SK-N-MC (cell line): ENCODE measurements around the gene CRB1.

Experiments
- FOXP2 ChIP-seq: optimal IDR thresholded peaks from 2 replicates; pipeline ENCODE3; 2011; ENCODE audit warnings: mild to moderate bottlenecking, moderate library complexity; ENCODE audit not compliant: insufficient read depth; ENCODE audit errors: extremely low read length, control extremely low read depth
- POLR2AphosphoS5 ChIP-seq: IDR thresholded peaks from 2 replicates; pipeline ENCODE4 v1.6.1; 2012; ENCODE audit warnings: mild to moderate bottlenecking, low read depth, low read length, borderline replicate concordance

DNA sequence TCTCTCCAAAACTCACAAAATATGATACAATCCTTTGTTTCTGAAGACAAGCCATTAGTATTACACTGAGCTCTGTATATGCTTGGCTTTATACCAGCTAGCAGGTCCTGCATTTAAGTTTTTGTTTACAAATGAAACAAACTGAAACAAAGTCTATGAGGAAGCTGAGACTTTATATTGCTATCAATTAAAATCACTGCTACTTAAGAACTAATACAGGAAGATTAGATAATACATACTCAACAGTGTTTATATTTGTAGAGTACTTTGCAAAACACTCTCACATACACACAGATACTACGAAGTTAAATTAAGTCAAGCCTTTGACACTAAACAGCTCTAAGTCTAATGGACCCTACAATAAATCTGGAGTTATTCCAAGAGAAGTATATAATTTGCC lies 247.4 kb downstream of the CRB1 start:
- TF ChIP-seq POLR2AphosphoS5 (no peak), FOXP2 (no peak)
